ENCODE measurements around the gene ENTPD2.
"Not testable (repeated sequence)": the region's sequence is repeated elsewhere in the genome, so short reads cannot be mapped to it uniquely, and the experiment has no call there.

Gene ENTPD2

DNA sequence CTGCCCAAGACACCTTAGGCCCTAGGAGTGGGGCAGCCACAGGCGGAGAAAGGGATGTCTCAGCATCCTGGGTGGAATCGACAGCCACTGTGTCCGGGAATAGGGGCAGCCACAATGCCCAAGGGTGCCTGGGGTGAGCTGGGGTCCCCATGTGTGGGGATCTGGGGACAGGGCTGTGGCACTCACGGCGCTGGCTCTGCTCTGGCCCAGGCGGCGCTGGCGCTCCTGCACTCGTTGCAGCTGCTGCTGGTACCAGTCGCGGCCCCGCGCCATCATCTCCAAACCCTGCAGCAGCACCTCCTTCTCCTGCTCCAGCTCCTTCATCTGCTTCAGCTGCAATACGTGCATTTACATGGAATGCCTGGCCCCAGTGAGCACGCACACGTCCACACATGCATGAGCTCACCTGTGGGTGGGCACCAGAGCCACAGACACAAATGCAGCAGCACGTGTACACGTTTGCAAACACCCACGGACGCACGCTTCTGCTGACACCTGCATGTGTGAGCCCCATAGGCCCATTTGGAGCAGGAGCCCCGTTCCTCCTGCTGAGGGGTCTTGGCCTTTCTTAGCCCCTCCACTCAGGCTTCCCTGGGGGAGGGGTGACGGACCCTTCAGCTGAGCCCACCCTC is 11.6 kb upstream of the ENTPD2 start:
- Histone ChIP-seq H4K5ac (ENCODE audit: low read length) (no peak overlapping the region), H3K4me2 (ENCODE audit: low read length) (no peak overlapping the region), H2BK5ac (ENCODE audit: low read length) (no peak overlapping the region), H2AK5ac (ENCODE audit: low read length) (no peak overlapping the region), H4K8ac (ENCODE audit: low read depth, low read length) (no peak overlapping the region), H3K18ac (ENCODE audit: low read length) (no peak overlapping the region), H3K27ac (ENCODE audit: low read depth, low read length) (no peak overlapping the region), H3K36me3 (ENCODE audit: control insufficient read depth, insufficient read depth, low read length) (no peaks in the 10 kb centered on the region), H3K9ac (ENCODE audit: low read length) (no peak overlapping the region), H3K4me1 (ENCODE audit: control insufficient read depth, low read depth, low read length) (no peaks in the 10 kb centered on the region), H3K79me2 (ENCODE audit: control insufficient read depth, insufficient read depth, low read length) (no peaks in the 10 kb centered on the region), H2BK15ac (replicated peaks; ENCODE audit: low read depth) (no peak overlapping the region), H3K4ac (ENCODE audit: low read depth, low read length) (no peak overlapping the region), H3K23ac (ENCODE audit: low read length) (no peak overlapping the region), H3K79me1 (ENCODE audit: low read length) (peaks cover 2% of the 10 kb centered on the region), H3K4me3 (ENCODE audit: low read length) (no peak overlapping the region), H2BK120ac (ENCODE audit: low read depth, low read length) (no peak overlapping the region), H3K27me3 (ENCODE audit: insufficient read depth, low read length, poor library complexity) (no peaks in the 10 kb centered on the region), H3K56ac (ENCODE audit: low read length) (no peak overlapping the region)
- no peak for DNase-seq
- no CpG with 5 or more reads among the region's 23 CpGs for WGBS (ENCODE audit: extremely low coverage, insufficient coverage, low lambda C conversion rate)

DNA sequence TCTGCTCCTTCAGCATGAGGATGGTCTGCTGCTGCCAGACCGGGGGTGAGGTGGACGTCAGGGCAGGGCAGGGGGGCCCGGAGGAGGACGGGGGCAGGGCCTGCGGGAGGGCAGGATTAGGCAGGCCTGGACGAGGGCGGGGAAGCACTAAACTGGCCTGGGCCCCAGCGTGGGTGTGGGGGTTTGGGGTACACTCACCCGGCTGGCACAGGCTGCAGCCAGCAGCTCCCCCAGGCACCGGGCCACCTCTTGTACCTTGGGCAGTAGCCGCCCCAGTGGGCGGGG is 11.0 kb upstream of the ENTPD2 start:
- Histone ChIP-seq H3K4ac (ENCODE audit: low read depth, low read length) (no peak overlapping the region), H3K36me3 (ENCODE audit: control insufficient read depth, insufficient read depth, low read length) (no peaks in the 10 kb centered on the region), H3K79me2 (ENCODE audit: control insufficient read depth, insufficient read depth, low read length) (no peaks in the 10 kb centered on the region), H3K4me2 (ENCODE audit: low read length) (no peak overlapping the region), H3K79me1 (ENCODE audit: low read length) (peaks cover 2% of the 10 kb centered on the region), H3K18ac (ENCODE audit: low read length) (no peak overlapping the region), H3K56ac (ENCODE audit: low read length) (no peak overlapping the region), H2BK5ac (ENCODE audit: low read length) (no peak overlapping the region), H4K5ac (ENCODE audit: low read length) (no peak overlapping the region), H3K23ac (ENCODE audit: low read length) (no peak overlapping the region), H3K4me3 (ENCODE audit: low read length) (no peak overlapping the region), H3K27me3 (ENCODE audit: insufficient read depth, low read length, poor library complexity) (no peaks in the 10 kb centered on the region), H3K4me1 (ENCODE audit: control insufficient read depth, low read depth, low read length) (no peaks in the 10 kb centered on the region), H3K9ac (ENCODE audit: low read length) (no peak overlapping the region), H2BK120ac (ENCODE audit: low read depth, low read length) (no peak overlapping the region), H4K8ac (ENCODE audit: low read depth, low read length) (no peak overlapping the region), H3K27ac (ENCODE audit: low read depth, low read length) (no peak overlapping the region), H2BK15ac (replicated peaks; ENCODE audit: low read depth) (no peak overlapping the region), H2AK5ac (ENCODE audit: low read length) (no peak overlapping the region)
- whole genome bisulfite sequencing (ENCODE audit: extremely low coverage, insufficient coverage, low lambda C conversion rate) = no CpG with 5 or more reads among the region's 12 CpGs
- DNase-seq = no peak

DNA sequence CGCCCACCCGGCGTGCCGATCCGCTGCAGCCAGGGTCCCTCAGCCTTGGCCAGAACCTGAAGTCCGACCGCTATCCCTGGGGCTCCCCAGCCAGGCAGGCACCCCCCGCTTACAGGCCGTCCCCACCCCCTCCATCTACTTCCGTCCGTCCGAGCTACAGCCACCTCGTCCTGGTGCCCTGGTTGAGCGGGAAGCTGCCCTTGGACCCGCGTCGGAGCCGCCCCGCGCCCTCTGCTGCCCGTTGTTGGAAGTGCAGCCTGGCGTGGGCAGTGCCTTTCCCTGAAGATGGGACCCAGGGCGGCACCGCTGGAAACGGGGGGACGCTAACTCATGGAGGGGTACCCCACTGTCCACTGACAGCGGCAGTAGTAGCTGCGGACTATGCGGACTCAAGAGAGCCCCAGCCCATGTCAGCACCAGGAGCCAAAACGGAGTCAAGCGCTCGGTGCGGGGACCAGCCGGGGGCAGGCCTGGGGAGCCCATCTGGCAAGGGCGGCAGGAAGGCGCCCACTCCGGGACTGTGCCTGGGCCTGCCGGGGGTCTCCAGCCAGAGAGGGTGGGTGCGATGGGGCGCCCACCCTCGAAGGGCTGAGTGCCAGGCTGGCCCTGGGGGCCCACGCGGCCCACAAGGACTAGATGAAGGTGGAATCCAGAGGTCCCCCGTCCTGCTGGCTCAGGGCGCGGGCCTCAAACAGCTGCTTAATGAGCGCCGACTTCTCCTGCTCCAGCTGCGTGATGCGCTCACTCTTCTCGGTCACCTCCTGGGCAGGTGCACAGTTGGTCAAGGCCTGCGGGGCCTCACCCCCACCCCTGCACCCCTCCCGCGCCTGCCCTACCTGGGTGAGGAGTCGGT is 10.4 kb upstream of the ENTPD2 start:
- Histone ChIP-seq H3K79me2 (ENCODE audit: control insufficient read depth, insufficient read depth, low read length) (no peaks in the 10 kb centered on the region), H3K4me1 (ENCODE audit: control insufficient read depth, low read depth, low read length) (no peaks in the 10 kb centered on the region), H3K23ac (ENCODE audit: low read length) (no peak overlapping the region), H3K79me1 (ENCODE audit: low read length) (peaks cover 2% of the 10 kb centered on the region), H2AK5ac (ENCODE audit: low read length) (no peak overlapping the region), H3K36me3 (ENCODE audit: control insufficient read depth, insufficient read depth, low read length) (no peaks in the 10 kb centered on the region), H4K5ac (ENCODE audit: low read length) (no peak overlapping the region), H4K8ac (ENCODE audit: low read depth, low read length) (no peak overlapping the region), H2BK120ac (ENCODE audit: low read depth, low read length) (no peak overlapping the region), H3K18ac (ENCODE audit: low read length) (no peak overlapping the region), H2BK15ac (replicated peaks; ENCODE audit: low read depth) (no peak overlapping the region), H2BK5ac (ENCODE audit: low read length) (no peak overlapping the region), H3K9ac (ENCODE audit: low read length) (peak overlapping the region; percentile 38), H3K27ac (ENCODE audit: low read depth, low read length) (no peak overlapping the region), H3K4ac (ENCODE audit: low read depth, low read length) (no peak overlapping the region), H3K4me3 (ENCODE audit: low read length) (no peak overlapping the region), H3K4me2 (ENCODE audit: low read length) (no peak overlapping the region), H3K27me3 (ENCODE audit: insufficient read depth, low read length, poor library complexity) (no peaks in the 10 kb centered on the region), H3K56ac (ENCODE audit: low read length) (peak overlapping the region; percentile 34)
- WGBS (ENCODE audit: extremely low coverage, insufficient coverage, low lambda C conversion rate) = no CpG with 5 or more reads among the region's 55 CpGs
- DNase-seq = no peak

- Histone ChIP-seq H3K56ac (ENCODE audit: low read length) (peak overlapping the region; percentile 34), H3K4ac (ENCODE audit: low read depth, low read length) (no peak overlapping the region)
These were observed 9.6 kb upstream of the ENTPD2 start for GRCh38 chr9:137063311-137064026.

GRCh38 chr9:137062798-137063197 is 8.9 kb upstream of the ENTPD2 start:
- not testable (repeated sequence) for H3K4ac ChIP-seq (ENCODE audit: low read depth, low read length); H4K8ac ChIP-seq (ENCODE audit: low read depth, low read length); H2AK5ac ChIP-seq (ENCODE audit: low read length); H3K79me1 ChIP-seq (ENCODE audit: low read length); H3K4me1 ChIP-seq (ENCODE audit: control insufficient read depth, low read depth, low read length); H3K18ac ChIP-seq (ENCODE audit: low read length); H4K5ac ChIP-seq (ENCODE audit: low read length); H3K36me3 ChIP-seq (ENCODE audit: control insufficient read depth, insufficient read depth, low read length); H3K4me3 ChIP-seq (ENCODE audit: low read length); H3K56ac ChIP-seq (ENCODE audit: low read length); H3K27ac ChIP-seq (ENCODE audit: low read depth, low read length); H3K27me3 ChIP-seq (ENCODE audit: insufficient read depth, low read length, poor library complexity); H3K79me2 ChIP-seq (ENCODE audit: control insufficient read depth, insufficient read depth, low read length); H3K4me2 ChIP-seq (ENCODE audit: low read length); DNase-seq; H2BK5ac ChIP-seq (ENCODE audit: low read length); H2BK120ac ChIP-seq (ENCODE audit: low read depth, low read length); H3K23ac ChIP-seq (ENCODE audit: low read length); H2BK15ac ChIP-seq (replicated peaks; ENCODE audit: low read depth); H3K9ac ChIP-seq (ENCODE audit: low read length)
- no CpG with 5 or more reads among the region's 9 CpGs for WGBS (ENCODE audit: extremely low coverage, insufficient coverage, low lambda C conversion rate)

More at GRCh38 chr9:137063311-137064026, 9.6 kb upstream of the ENTPD2 start:
- Histone ChIP-seq H2BK120ac (ENCODE audit: low read depth, low read length) (no peak overlapping the region), H3K27ac (ENCODE audit: low read depth, low read length) (no peak overlapping the region), H3K4me2 (ENCODE audit: low read length) (no peak overlapping the region), H3K23ac (ENCODE audit: low read length) (no peak overlapping the region), H3K4me1 (ENCODE audit: control insufficient read depth, low read depth, low read length) (no peaks in the 10 kb centered on the region), H3K79me2 (ENCODE audit: control insufficient read depth, insufficient read depth, low read length) (no peaks in the 10 kb centered on the region), H2BK5ac (ENCODE audit: low read length) (no peak overlapping the region), H3K9ac (ENCODE audit: low read length) (peak overlapping the region; percentile 38), H3K79me1 (ENCODE audit: low read length) (no peaks in the 10 kb centered on the region), H3K36me3 (ENCODE audit: control insufficient read depth, insufficient read depth, low read length) (no peaks in the 10 kb centered on the region), H3K4me3 (ENCODE audit: low read length) (no peak overlapping the region), H2BK15ac (replicated peaks; ENCODE audit: low read depth) (no peak overlapping the region), H3K27me3 (ENCODE audit: insufficient read depth, low read length, poor library complexity) (no peaks in the 10 kb centered on the region), H2AK5ac (ENCODE audit: low read length) (no peak overlapping the region), H4K8ac (ENCODE audit: low read depth, low read length) (no peak overlapping the region), H4K5ac (ENCODE audit: low read length) (no peak overlapping the region), H3K18ac (ENCODE audit: low read length) (no peak overlapping the region)
- DNase-seq = no peak
- no CpG with 5 or more reads among the region's 26 CpGs for WGBS (ENCODE audit: extremely low coverage, insufficient coverage, low lambda C conversion rate)
